Thyroid gland (tissue), 4 donors: Measurements from ENCODE around the gene GAL3ST1. TPM values are rescaled to one million over a fixed set of nuclear protein-coding genes. Genes with fewer than 3 reads are reported as not detected.
"Not testable (repeated sequence)": the region's sequence is repeated elsewhere in the genome, so short reads cannot be mapped to it uniquely, and the experiment has no call there.

Experiments used
- DNase-seq, 2 donors: peaks; one replicate each; pipeline ENCODE4 v3.0.0-alpha.2; 2019
- H3K27ac ChIP-seq, 3 donors: fragments of 200-600 bp; sonication (generic); 1 replicate in 2 of 3; 2 replicates in 1 of 3; pipeline ENCODE4 v1.5.1; 2016 to 2019; ENCODE audit warnings: mild to moderate bottlenecking in 1 of 3, moderate library complexity in 1 of 3
- H3K27me3 ChIP-seq: fragments of 200-600 bp; sonication (generic); one replicate; pipeline ENCODE4 v1.5.1; 2019
- H3K36me3 ChIP-seq, 2 donors: fragments of 200-600 bp; sonication (generic); one replicate each; pipeline ENCODE4 v1.5.1; 2016 to 2019
- H3K4me1 ChIP-seq, 2 donors: fragments of 200-600 bp; sonication (generic); one replicate each; pipeline ENCODE4 v1.5.1; 2017 to 2019
- H3K4me3 ChIP-seq, 3 donors: fragments of 200-600 bp; sonication (generic); replicated peaks in 1 of 3; 1 replicate in 2 of 3; 2 replicates in 1 of 3; pipeline ENCODE4 v1.5.1; 2016; ENCODE audit warnings: mild to moderate bottlenecking in 1 of 3
- H3K9me3 ChIP-seq: fragments of 200-600 bp; sonication (generic); one replicate; pipeline ENCODE4 v1.5.1; 2017
- POLR2A ChIP-seq, 2 donors: fragments of 450-650 bp; IDR thresholded peaks; one replicate each; pipeline ENCODE4 v1.6.1; 2017; ENCODE audit warnings: antibody characterized with exemption in 2 of 2, mild to moderate bottlenecking in 2 of 2, moderate library complexity in 1 of 2
- WGBS, 2 donors: methylation state at CpG; one replicate each; pipeline ENCODE4 v1.1.5; 2017; 5-methylcytosine and 5-hydroxymethylcytosine counted together
- intact Hi-C: fragments of 100-400 bp; cut with DNase I; formaldehyde crosslinking; loops from one replicate; pipeline ENCODE4 v1.15.1; 2023
- total RNA-seq, 4 donors: library from RNA; depleted of rRNA; stranded (reverse); fragments of >200 nt; gene quantifications; one replicate each; pipeline ENCODE4 v1.2.3, GENCODE V29; 2016
- TF ChIP-seq, protein P1 (sequence below), 6 experiments: fragments of 200-600 bp in 3 of 6; fragments of 450-650 bp in 3 of 6; sonication (generic) in 3 of 6; IDR thresholded peaks; one replicate each; pipeline ENCODE4 v1.5.1; 2016 to 2019; ENCODE audit warnings: antibody characterized with exemption in 6 of 6, mild to moderate bottlenecking in 2 of 6, inconsistent platforms in 1 of 6, moderate library complexity in 1 of 6

The GAL3ST1 gene
- total RNA-seq, 4 donors from 2014 or later: 0.50 to 1.4 (median 0.67) TPM; not detected in 1

GRCh38 chr22:30598986-30599385 is 24.5 kb upstream of the GAL3ST1 start:
- TF ChIP-seq, protein P1, sequence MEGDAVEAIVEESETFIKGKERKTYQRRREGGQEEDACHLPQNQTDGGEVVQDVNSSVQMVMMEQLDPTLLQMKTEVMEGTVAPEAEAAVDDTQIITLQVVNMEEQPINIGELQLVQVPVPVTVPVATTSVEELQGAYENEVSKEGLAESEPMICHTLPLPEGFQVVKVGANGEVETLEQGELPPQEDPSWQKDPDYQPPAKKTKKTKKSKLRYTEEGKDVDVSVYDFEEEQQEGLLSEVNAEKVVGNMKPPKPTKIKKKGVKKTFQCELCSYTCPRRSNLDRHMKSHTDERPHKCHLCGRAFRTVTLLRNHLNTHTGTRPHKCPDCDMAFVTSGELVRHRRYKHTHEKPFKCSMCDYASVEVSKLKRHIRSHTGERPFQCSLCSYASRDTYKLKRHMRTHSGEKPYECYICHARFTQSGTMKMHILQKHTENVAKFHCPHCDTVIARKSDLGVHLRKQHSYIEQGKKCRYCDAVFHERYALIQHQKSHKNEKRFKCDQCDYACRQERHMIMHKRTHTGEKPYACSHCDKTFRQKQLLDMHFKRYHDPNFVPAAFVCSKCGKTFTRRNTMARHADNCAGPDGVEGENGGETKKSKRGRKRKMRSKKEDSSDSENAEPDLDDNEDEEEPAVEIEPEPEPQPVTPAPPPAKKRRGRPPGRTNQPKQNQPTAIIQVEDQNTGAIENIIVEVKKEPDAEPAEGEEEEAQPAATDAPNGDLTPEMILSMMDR (IDR thresholded peaks at IDR 0.05): no peak
- TF ChIP-seq POLR2A (IDR thresholded peaks at IDR 0.05): no peak
- no peaks in the 10 kb centered on the region for H3K9me3 ChIP-seq
- intact Hi-C loops: no loop called here
- no peaks in the 10 kb centered on the region for H3K4me1 ChIP-seq
- WGBS, 2 donors: 91 to 93% methylated on average over 3 of the region's 3 CpGs
- no peak overlapping the region for H3K27ac ChIP-seq
- H3K4me3 ChIP-seq: no peak overlapping the region
- no peak for DNase-seq
- no peaks in the 10 kb centered on the region for H3K27me3 ChIP-seq
- no peaks in the 10 kb centered on the region for H3K36me3 ChIP-seq

GRCh38 chr22:30596886-30597285 is 22.4 kb upstream of the GAL3ST1 start:
- no peak overlapping the region for H3K4me3 ChIP-seq
- TF ChIP-seq, protein P1 (IDR thresholded peaks at IDR 0.05): no peak
- TF ChIP-seq POLR2A (IDR thresholded peaks at IDR 0.05): no peak
- no peak overlapping the region for H3K27ac ChIP-seq
- intact Hi-C loops: no loop called here
- H3K27me3 ChIP-seq: no peaks in the 10 kb centered on the region
- no peaks in the 10 kb centered on the region for H3K36me3 ChIP-seq
- no peaks in the 10 kb centered on the region for H3K4me1 ChIP-seq
- 87 to 92% methylated on average over 10 to 14 of the region's 29 CpGs for WGBS, 2 donors
- DNase-seq: no peak
- no peaks in the 10 kb centered on the region for H3K9me3 ChIP-seq

DNA sequence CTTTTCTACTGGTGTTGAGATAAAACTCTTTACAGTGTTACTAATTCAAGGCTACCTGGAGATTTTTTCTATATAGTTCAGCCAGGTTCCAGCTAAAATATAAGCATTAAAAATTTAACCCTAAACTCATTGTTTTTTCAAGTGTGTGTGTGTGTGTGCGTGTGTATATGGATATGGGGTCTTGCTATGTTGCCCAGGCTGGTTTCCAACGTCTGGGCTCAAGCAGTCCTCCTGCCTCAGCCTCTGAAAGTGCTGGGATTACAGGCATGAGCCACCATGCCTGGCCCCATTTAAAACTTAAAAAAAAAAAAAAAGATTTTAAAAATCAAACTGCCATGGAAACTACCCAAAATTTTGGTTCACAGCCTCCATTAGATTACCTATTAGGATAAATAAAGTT is 21.7 kb upstream of the GAL3ST1 start:
- intact Hi-C loops: no loop called here
- no peaks in the 10 kb centered on the region for H3K36me3 ChIP-seq
- no peaks in the 10 kb centered on the region for H3K9me3 ChIP-seq
- peaks cover under 1 to 1% of the 10 kb centered on the region in 2 donors for H3K4me1 ChIP-seq
- no peak for DNase-seq
- no peaks in the 10 kb centered on the region for H3K27me3 ChIP-seq
- WGBS, 2 donors: 40 to 66% methylated on average over 2 of the region's 2 CpGs
- TF ChIP-seq, protein P1 (IDR thresholded peaks at IDR 0.05): no peak
- no peak for TF ChIP-seq POLR2A (IDR thresholded peaks at IDR 0.05)
- no peak overlapping the region for H3K4me3 ChIP-seq
- H3K27ac ChIP-seq: no peak overlapping the region

GRCh38 chr22:30592360-30592713 is 17.9 kb upstream of the GAL3ST1 start:
- Histone ChIP-seq H3K4me3 (peak overlapping the region in 1 of 3 donors; percentile 26), H3K4me1 (peaks cover 8 to 10% of the 10 kb centered on the region in 2 donors), H3K36me3 (peaks cover 16 to 19% of the 10 kb centered on the region in 2 donors)
- intact Hi-C loops, H3K9me3 ChIP-seq, DNase-seq, H3K27me3 ChIP-seq, H3K27ac ChIP-seq: not testable (repeated sequence)
- WGBS, 2 donors: 28 to 41% methylated on average over 18 of the region's 18 CpGs

- H3K27me3 ChIP-seq: no peaks in the 10 kb centered on the region
- peaks cover 22 to 25% of the 10 kb centered on the region in 2 donors for H3K36me3 ChIP-seq
- intact Hi-C loops: no loop called here
These were observed 17.3 kb upstream of the GAL3ST1 start, which contains the start of gene PES1 for GRCh38 chr22:30591588-30592359. Gene PES1 (minus strand): TSS chr22:30591910. CDS start chr22:30591833, 77 bp downstream.

More at GRCh38 chr22:30591588-30592359, 17.3 kb upstream of the GAL3ST1 start, which contains the start of gene PES1:
- TF ChIP-seq, protein P1 (IDR thresholded peaks at IDR 0.05): no peak
- no peak for TF ChIP-seq POLR2A (IDR thresholded peaks at IDR 0.05)
- peak; percentile 95 for DNase-seq
- Histone ChIP-seq H3K27ac (peak within 1 kb of the TSS; percentile 61 to 81 (median 78)), H3K9me3 (no peaks in the 10 kb centered on the region), H3K4me1 (peaks cover 8 to 10% of the 10 kb centered on the region in 2 donors), H3K4me3 (peak within 1 kb of the TSS; percentile 53 to 73 (median 73))
- WGBS, 2 donors: 1% methylated on average over 49 of the region's 49 CpGs
